GM21825 (cell line): Measurements from ENCODE around the gene FBXL2.
"Not testable (repeated sequence)": the region's sequence is repeated elsewhere in the genome, so short reads cannot be mapped to it uniquely, and the experiment has no call there.

Source experiments
- ATAC-seq: cut with Tn5 transposase; IDR thresholded peaks from one replicate; pipeline ENCODE4 v1.9.1; 2021; ENCODE audit warnings: mild to moderate bottlenecking, moderate library complexity; ENCODE audit not compliant: unreplicated experiment

FBXL2 gene

GRCh38 chr3:33314993-33315392 lies 37.8 kb downstream of the FBXL2 start:
- ATAC-seq: no peak

- no peak for ATAC-seq
Measured at GRCh38 chr3:33315826-33316225, 38.6 kb downstream of the FBXL2 start.

- no peak for ATAC-seq
Measured at GRCh38 chr3:33317963-33318709, 40.9 kb downstream of the FBXL2 start.

GRCh38 chr3:33318710-33319380 lies 41.6 kb downstream of the FBXL2 start:
- no peak for ATAC-seq

GRCh38 chr3:33322412-33322811 lies 45.2 kb downstream of the FBXL2 start:
- no peak for ATAC-seq

- no peak for ATAC-seq
Measured at GRCh38 chr3:33331414-33331813, 54.2 kb downstream of the FBXL2 start.

- no peak for ATAC-seq
Measured at GRCh38 chr3:33334364-33334763, 57.1 kb downstream of the FBXL2 start.

- ATAC-seq: not testable (repeated sequence)
Measured at GRCh38 chr3:33338936-33339465, 61.8 kb downstream of the FBXL2 start.

- ATAC-seq: no peak
Measured at GRCh38 chr3:33339758-33340157, 62.5 kb downstream of the FBXL2 start.

GRCh38 chr3:33355611-33356010 lies 78.4 kb downstream of the FBXL2 start:
- ATAC-seq: no peak

- ATAC-seq: no peak
Measured at GRCh38 chr3:33358172-33358781, 81.0 kb downstream of the FBXL2 start.

GRCh38 chr3:33360136-33360825 lies 83.0 kb downstream of the FBXL2 start:
- no peak for ATAC-seq

GRCh38 chr3:33363113-33363800 lies 86.0 kb downstream of the FBXL2 start:
- ATAC-seq: no peak

- ATAC-seq: no peak
Measured at GRCh38 chr3:33364060-33364459, 86.8 kb downstream of the FBXL2 start.

- no peak for ATAC-seq
Measured at GRCh38 chr3:33364531-33365128, 87.4 kb downstream of the FBXL2 start.

- ATAC-seq: peak; percentile 57
Measured at GRCh38 chr3:33372218-33373081, 95.2 kb downstream of the FBXL2 start.

- no peak for ATAC-seq
Measured at GRCh38 chr3:33373082-33373437, 95.8 kb downstream of the FBXL2 start.

- ATAC-seq: no peak
Measured at GRCh38 chr3:33377489-33377888, 100.2 kb downstream of the FBXL2 start.

GRCh38 chr3:33377931-33378330 lies 100.7 kb downstream of the FBXL2 start:
- no peak for ATAC-seq
